Measurements from ENCODE around the gene CACYBP.

CACYBP gene

DNA sequence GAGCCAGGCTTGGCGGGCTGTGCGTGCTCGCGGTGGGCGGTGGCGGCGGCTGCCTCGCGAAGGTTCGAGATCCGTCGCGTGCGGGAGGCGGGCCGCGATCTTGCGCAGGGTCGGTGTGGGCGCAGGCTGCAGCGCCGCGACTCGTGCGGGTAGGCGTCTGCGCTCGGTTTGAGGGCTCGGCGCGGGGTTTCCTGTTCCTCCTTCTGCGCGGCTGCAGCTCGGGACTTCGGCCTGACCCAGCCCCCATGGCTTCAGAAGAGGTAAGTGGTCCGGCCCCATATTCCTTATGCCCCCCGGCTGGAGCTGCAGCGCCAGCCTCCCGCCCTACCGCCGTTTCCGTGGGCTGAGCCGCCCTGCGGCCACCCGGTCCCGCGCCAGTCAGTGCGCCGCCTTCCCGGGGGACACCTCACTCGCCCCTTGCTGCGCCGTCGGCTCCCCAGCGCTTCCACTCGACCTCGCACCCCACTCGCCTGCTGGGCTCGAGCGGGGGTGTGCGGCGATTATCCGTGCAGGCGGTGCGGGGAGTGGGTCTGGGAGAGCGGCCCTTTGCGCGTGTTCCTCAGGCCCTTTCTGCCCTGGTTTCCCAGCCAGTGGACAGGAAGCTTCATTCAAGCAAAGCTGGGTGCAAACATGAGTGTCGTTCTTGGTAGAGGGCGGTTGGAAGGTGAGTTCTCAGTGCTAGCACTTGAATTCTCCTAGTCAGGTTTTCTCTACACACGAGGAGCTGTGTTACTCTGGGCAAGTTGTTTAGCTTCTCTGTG, at the start of gene CACYBP:
TSS of gene CACYBP (plus strand) at position 12 of the 761 bp plus-strand sequence. CDS start at position 246, 234 bp downstream.
- in situ Hi-C loops (cut with MboI; ENCODE audit: low sequenced_read_pairs) = loop anchor here (25.0 kb wide), 1 partner anchor 738 kb away; no protein-coding TSS in a partner anchor

- in situ Hi-C loops (cut with MboI; ENCODE audit: low sequenced_read_pairs) = no loop called here
These were observed 46.3 kb upstream of the CACYBP start for GRCh38 chr1:174953285-174954072.

- in situ Hi-C loops (cut with MboI; ENCODE audit: low sequenced_read_pairs) = no loop called here
These were observed 45.7 kb upstream of the CACYBP start for GRCh38 chr1:174954073-174954460.

GRCh38 chr1:174954671-174955669, 44.8 kb upstream of the CACYBP start:
- in situ Hi-C loops (cut with MboI; ENCODE audit: low sequenced_read_pairs) = no loop called here

GRCh38 chr1:174956086-174956485, 43.7 kb upstream of the CACYBP start:
- in situ Hi-C loops (cut with MboI; ENCODE audit: low sequenced_read_pairs) = no loop called here

DNA sequence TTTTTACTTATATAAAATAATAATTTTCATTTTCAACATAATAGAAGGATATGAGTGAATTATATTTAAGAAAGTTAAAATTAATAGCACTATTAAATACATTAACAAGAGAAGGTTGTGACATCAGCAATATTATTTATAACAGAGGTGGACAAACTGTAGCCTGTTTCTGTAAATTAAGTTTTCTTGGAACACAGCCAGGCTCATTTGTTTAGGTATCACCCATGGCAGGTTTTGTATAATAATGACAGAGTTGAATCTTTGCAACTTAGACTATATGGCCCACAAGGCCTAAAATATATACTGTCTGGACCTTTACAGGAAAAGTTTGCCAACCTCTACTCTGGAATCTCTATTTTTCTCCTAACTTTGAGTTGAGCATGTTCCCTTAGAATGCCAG, 42.8 kb upstream of the CACYBP start:
- in situ Hi-C loops (cut with MboI; ENCODE audit: low sequenced_read_pairs) = no loop called here

DNA sequence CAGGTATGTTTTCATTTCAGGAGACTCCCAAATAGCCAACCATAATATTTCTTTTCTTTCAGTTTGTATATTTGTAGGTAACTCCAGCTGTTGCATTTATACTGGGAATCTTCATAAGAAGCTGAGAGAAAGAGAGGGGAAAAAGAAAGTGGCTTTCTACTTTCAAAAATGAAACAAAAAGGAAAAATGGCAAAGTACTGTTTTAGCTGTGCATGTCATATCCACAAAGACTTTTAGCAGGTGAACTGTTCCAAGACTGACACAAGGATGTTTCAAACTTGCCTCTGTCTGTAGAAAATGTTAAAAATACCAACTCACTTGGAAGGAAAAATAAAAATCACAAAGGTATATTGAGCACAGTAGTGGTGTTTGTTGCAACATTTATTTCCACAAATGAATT, 41.9 kb upstream of the CACYBP start:
- in situ Hi-C loops (cut with MboI; ENCODE audit: low sequenced_read_pairs) = no loop called here

GRCh38 chr1:174958396-174958795, 41.4 kb upstream of the CACYBP start:
- in situ Hi-C loops (cut with MboI; ENCODE audit: low sequenced_read_pairs) = no loop called here

- in situ Hi-C loops (cut with MboI; ENCODE audit: low sequenced_read_pairs) = no loop called here
These were observed 39.4 kb upstream of the CACYBP start for GRCh38 chr1:174960362-174960761.

DNA sequence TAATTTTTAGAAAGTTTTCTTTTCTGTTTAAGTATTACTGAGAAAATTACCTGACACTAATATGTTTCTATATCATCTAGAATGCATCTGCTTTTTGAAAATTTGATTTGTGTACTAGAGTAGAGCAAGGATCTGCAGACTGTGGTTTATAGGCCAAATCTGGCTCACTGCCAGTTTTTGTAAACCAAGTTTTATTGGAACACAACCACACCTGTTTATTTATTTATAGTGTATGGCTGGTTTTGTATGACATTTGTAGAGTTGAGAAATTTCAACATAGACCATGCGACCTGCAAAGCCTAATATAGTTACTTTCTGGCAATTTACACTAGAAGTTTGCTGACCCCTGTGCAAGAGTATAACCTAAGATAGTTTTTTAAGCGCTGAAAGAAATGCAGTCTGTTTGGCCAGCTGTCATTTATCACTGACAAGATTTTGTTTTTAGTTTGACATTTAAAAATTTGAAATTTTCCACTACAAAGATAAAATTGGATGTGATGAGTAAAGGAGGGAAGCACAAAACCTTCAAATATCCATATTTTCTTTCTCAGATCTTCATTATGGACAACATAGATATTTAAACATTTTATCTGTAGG, 36.1 kb upstream of the CACYBP start:
- in situ Hi-C loops (cut with MboI; ENCODE audit: low sequenced_read_pairs) = no loop called here

- in situ Hi-C loops (cut with MboI; ENCODE audit: low sequenced_read_pairs) = no loop called here
These were observed 35.3 kb upstream of the CACYBP start for GRCh38 chr1:174964261-174964971.

- in situ Hi-C loops (cut with MboI; ENCODE audit: low sequenced_read_pairs) = no loop called here
These were observed 34.8 kb upstream of the CACYBP start for GRCh38 chr1:174964972-174965361.

GRCh38 chr1:174965362-174966007, 34.3 kb upstream of the CACYBP start:
- in situ Hi-C loops (cut with MboI; ENCODE audit: low sequenced_read_pairs) = no loop called here

DNA sequence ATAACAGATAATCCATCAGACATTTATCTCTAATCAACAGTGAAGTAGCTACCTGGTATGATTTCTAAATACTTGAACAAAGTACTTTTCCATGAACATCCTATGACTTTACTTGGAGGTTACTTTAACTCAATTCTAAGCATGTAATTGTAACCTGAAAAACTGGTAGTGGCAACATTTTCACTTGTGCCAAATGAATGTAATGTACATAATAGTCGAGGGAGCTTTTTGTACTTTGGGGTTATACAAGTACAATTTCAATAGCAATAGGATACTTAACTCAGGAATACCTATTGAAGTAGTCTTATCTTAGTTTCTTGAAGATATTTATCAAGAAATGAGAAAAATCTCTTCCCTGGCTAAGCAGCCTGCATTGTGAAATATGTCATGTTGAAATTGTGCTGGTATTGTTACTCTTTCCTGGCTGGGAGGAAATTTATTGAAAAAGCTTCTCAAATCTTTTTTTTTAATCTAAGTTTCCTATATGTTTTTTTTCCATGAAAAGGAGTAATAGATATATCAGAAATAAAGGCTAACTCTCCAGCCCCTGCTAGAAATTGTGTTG, 33.7 kb upstream of the CACYBP start:
- in situ Hi-C loops (cut with MboI; ENCODE audit: low sequenced_read_pairs) = no loop called here

DNA sequence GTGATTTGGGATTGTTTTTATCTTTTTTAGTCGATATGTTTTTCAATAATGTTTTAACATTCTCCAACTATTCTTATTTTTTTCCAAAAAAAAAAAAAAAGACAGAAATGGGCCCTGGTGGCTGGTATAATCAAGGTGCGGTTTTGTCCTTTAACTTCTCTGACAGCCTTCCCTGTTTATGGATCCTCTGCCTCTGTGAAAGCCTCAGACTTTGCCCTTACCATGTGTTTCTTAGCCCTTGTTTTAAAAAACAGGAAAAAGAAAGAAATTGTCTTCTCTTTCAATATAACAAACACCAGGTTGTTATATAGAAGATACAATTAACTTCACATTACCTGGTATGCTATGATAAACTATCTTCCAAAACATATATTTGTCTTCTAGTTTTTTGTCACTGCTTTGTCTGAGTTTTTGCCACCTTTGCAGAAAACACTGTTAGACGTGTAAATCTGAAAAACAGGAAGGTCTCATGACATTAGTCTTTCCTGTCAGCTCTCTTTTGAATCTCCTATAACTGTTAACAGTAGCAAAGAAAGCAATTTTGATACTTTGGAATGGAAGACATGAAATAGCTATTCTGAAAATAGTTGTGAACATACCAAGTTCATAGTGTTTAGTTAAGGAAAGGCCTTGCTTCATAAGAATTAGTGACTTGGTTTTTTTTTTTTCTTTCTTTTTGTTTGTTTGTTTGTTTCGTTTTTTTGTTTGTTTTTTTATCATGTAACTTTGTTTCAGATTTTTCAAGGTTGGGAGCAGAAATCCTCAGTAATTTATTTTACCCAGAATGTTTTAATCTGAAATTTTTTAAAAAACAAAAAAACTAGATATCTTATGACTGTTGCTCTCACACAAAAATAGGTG, 31.7 kb upstream of the CACYBP start:
- in situ Hi-C loops (cut with MboI; ENCODE audit: low sequenced_read_pairs) = no loop called here

GRCh38 chr1:174968750-174969244, 30.9 kb upstream of the CACYBP start:
- in situ Hi-C loops (cut with MboI; ENCODE audit: low sequenced_read_pairs) = no loop called here

DNA sequence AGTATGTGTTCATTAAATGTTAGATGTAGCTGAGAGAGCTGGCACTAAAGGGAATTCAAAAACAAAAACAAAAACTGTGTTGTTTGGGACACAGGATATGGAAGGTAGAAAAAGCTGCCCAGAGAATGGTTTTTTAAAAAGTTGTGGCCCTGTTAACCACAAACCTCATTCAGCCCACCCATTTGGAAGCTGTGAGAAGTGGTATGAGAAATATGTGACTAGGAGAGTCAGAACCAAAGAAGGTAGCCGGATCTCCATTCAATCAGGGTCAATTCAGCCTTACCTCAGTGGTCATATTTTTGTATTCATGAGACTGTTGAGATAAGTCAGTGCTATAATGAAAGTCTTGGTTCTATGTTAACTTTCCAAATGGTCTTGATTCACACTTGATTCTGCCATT, 29.8 kb upstream of the CACYBP start:
- in situ Hi-C loops (cut with MboI; ENCODE audit: low sequenced_read_pairs) = no loop called here

- in situ Hi-C loops (cut with MboI; ENCODE audit: low sequenced_read_pairs) = no loop called here
These were observed 28.3 kb upstream of the CACYBP start for GRCh38 chr1:174971466-174971865.
